IPS DF 6.9 (cell line): ENCODE measurements around the gene THAP3.

ENCODE experiments used
- DNase-seq: peaks from one replicate; pipeline ENCODE4 v3.0.0-alpha.2; 2013; ENCODE audit warnings: low read depth, low spot score
- H3K27ac ChIP-seq: one replicate; pipeline ENCODE4 v1.5.1; 2013; ENCODE audit warnings: low read length, control low read depth
- H3K27me3 ChIP-seq: 2 replicates; pipeline ENCODE4 v1.6.1; 2013; ENCODE audit warnings: mild to moderate bottlenecking, low read length; ENCODE audit not compliant: control insufficient read depth, insufficient read depth
- H3K36me3 ChIP-seq: 2 replicates; pipeline ENCODE4 v1.6.1; 2013; ENCODE audit warnings: low read length; ENCODE audit not compliant: control insufficient read depth, insufficient read depth
- H3K4me1 ChIP-seq: 2 replicates; pipeline ENCODE4 v1.6.1; 2013; ENCODE audit warnings: low read length; ENCODE audit not compliant: control insufficient read depth, insufficient read depth
- H3K4me3 ChIP-seq: 2 replicates; pipeline ENCODE4 v1.5.1; 2013; ENCODE audit warnings: mild to moderate bottlenecking, low read length
- H3K9me3 ChIP-seq: 2 replicates; pipeline ENCODE4 v1.6.1; 2013; ENCODE audit warnings: low read length, inconsistent platforms; ENCODE audit not compliant: control insufficient read depth, insufficient read depth
- WGBS: extraction: QIAGEN DNeasy Blood & Tissue Kit; methylation state at CpG from one replicate; pipeline ENCODE4 v1.1.7; 2013; ENCODE audit warnings: mixed read lengths, missing lambda C conversion rate; ENCODE audit not compliant: insufficient read length, insufficient coverage; 5-methylcytosine and 5-hydroxymethylcytosine counted together

THAP3 gene

GRCh38 chr1:6614019-6614928 lies 10.4 kb upstream of the THAP3 start:
- no peak for DNase-seq
- H3K9me3 ChIP-seq, result no peaks in the 10 kb centered on the region
- no CpG with 5 or more reads among the region's 117 CpGs for WGBS
- H3K36me3 ChIP-seq, result peaks cover 8% of the 10 kb centered on the region
- H3K4me1 ChIP-seq, result 0 out of 2 replicates have a peak, but pooled peaks cover 2% of the 10 kb centered on the region
- no peak overlapping the region for H3K27ac ChIP-seq
- H3K27me3 ChIP-seq, result no peaks in the 10 kb centered on the region
- H3K4me3 ChIP-seq, result peak overlapping the region; percentile 96

GRCh38 chr1:6614929-6615785 lies 9.5 kb upstream of the THAP3 start:
- no CpG with 5 or more reads among the region's 82 CpGs for WGBS
- no peak for DNase-seq
- H3K27ac ChIP-seq, result no peak overlapping the region

GRCh38 chr1:6619045-6619444 lies 5.6 kb upstream of the THAP3 start:
- Histone ChIP-seq H3K9me3 (no peaks in the 10 kb centered on the region), H3K4me1 (0 out of 2 replicates have a peak, but pooled peaks cover 2% of the 10 kb centered on the region), H3K27ac (no peak overlapping the region), H3K36me3 (peaks cover 29% of the 10 kb centered on the region), H3K4me3 (no peak overlapping the region), H3K27me3 (no peaks in the 10 kb centered on the region)
- no peak for DNase-seq
- WGBS, result no CpG with 5 or more reads among the region's 4 CpGs

More at GRCh38 chr1:6614929-6615785, 9.5 kb upstream of the THAP3 start:
- Histone ChIP-seq H3K4me3 (peak overlapping the region; percentile 96), H3K36me3 (peaks cover 15% of the 10 kb centered on the region), H3K4me1 (0 out of 2 replicates have a peak, but pooled peaks cover 2% of the 10 kb centered on the region), H3K27me3 (no peaks in the 10 kb centered on the region), H3K9me3 (no peaks in the 10 kb centered on the region)

GRCh38 chr1:6621429-6622391 lies 3.0 kb upstream of the THAP3 start:
- H3K27me3 ChIP-seq, result no peaks in the 10 kb centered on the region
- no peak overlapping the region for H3K27ac ChIP-seq
- WGBS, result no CpG with 5 or more reads among the region's 41 CpGs
- no peaks in the 10 kb centered on the region for H3K9me3 ChIP-seq
- H3K4me3 ChIP-seq, result no peak overlapping the region
- no peaks in the 10 kb centered on the region for H3K4me1 ChIP-seq
- DNase-seq, result no peak
- peaks cover 25% of the 10 kb centered on the region for H3K36me3 ChIP-seq

GRCh38 chr1:6622396-6623152 lies 2.1 kb upstream of the THAP3 start:
- Histone ChIP-seq H3K36me3 (peaks cover 24% of the 10 kb centered on the region), H3K27me3 (no peaks in the 10 kb centered on the region), H3K4me1 (no peaks in the 10 kb centered on the region), H3K27ac (no peak overlapping the region), H3K9me3 (no peaks in the 10 kb centered on the region), H3K4me3 (no peak overlapping the region)
- no peak for DNase-seq
- WGBS, result no CpG with 5 or more reads among the region's 10 CpGs

GRCh38 chr1:6623269-6623965 lies 1.3 kb upstream of the THAP3 start:
- no peak for DNase-seq
- no peaks in the 10 kb centered on the region for H3K27me3 ChIP-seq
- no CpG with 5 or more reads among the region's 14 CpGs for WGBS
- no peak overlapping the region for H3K4me3 ChIP-seq
- no peak overlapping the region for H3K27ac ChIP-seq
- H3K36me3 ChIP-seq, result peaks cover 23% of the 10 kb centered on the region
- H3K4me1 ChIP-seq, result no peaks in the 10 kb centered on the region
- no peaks in the 10 kb centered on the region for H3K9me3 ChIP-seq

GRCh38 chr1:6625584-6626149 lies 999 bp downstream of the THAP3 start:
- H3K9me3 ChIP-seq, result no peaks in the 10 kb centered on the region
- no peaks in the 10 kb centered on the region for H3K4me1 ChIP-seq

GRCh38 chr1:6627031-6627430 lies 2.4 kb downstream of the THAP3 start:
- H3K36me3 ChIP-seq, result peaks cover 7% of the 10 kb centered on the region
- no peaks in the 10 kb centered on the region for H3K27me3 ChIP-seq
- no peak overlapping the region for H3K4me3 ChIP-seq
- no peaks in the 10 kb centered on the region for H3K4me1 ChIP-seq
- no CpG with 5 or more reads among the region's 9 CpGs for WGBS
- no peak overlapping the region for H3K27ac ChIP-seq
- H3K9me3 ChIP-seq, result no peaks in the 10 kb centered on the region
- DNase-seq, result no peak

More at GRCh38 chr1:6625584-6626149, 999 bp downstream of the THAP3 start:
- Histone ChIP-seq H3K4me3 (peak overlapping the region; percentile 83), H3K27me3 (no peaks in the 10 kb centered on the region), H3K27ac (no peak overlapping the region), H3K36me3 (peaks cover 16% of the 10 kb centered on the region)
- DNase-seq, result no peak
- WGBS, result no CpG with 5 or more reads among the region's 32 CpGs
